Mesodermal cell (in vitro differentiated cells): ENCODE data around the gene LRRC3.

Experiments used
- H3K27ac ChIP-seq: 2 replicates; pipeline ENCODE4 v1.7.0; 2013; ENCODE audit warnings: mild to moderate bottlenecking, low read depth, low read length, moderate library complexity; ENCODE audit not compliant: severe bottlenecking
- H3K36me3 ChIP-seq: 2 replicates; pipeline ENCODE4 v1.7.1; 2013; ENCODE audit warnings: mild to moderate bottlenecking, low read length, moderate library complexity; ENCODE audit not compliant: control insufficient read depth, insufficient read depth
- H3K4me1 ChIP-seq: one replicate; pipeline ENCODE4 v1.7.1; 2013; ENCODE audit warnings: mild to moderate bottlenecking, low read length; ENCODE audit not compliant: insufficient read depth, control insufficient read depth, poor library complexity, severe bottlenecking
- H3K4me3 ChIP-seq: 2 replicates; pipeline ENCODE4 v1.7.0; 2013; ENCODE audit warnings: low read length, control low read depth, mild to moderate bottlenecking; ENCODE audit not compliant: insufficient read depth, poor library complexity, severe bottlenecking; ENCODE audit errors: extremely low read depth
- H3K9me3 ChIP-seq: 2 replicates; pipeline ENCODE4 v1.7.1; 2013; ENCODE audit warnings: mild to moderate bottlenecking, low read length, moderate library complexity; ENCODE audit not compliant: control insufficient read depth
- WGBS, 2 experiments: methylation state at CpG; one replicate each; pipeline ENCODE4 v1.1.5; 2013; ENCODE audit warnings: missing lambda C conversion rate in 2 of 2; ENCODE audit not compliant: insufficient coverage in 2 of 2; 5-methylcytosine and 5-hydroxymethylcytosine counted together

The LRRC3 gene

GRCh38 chr21:44494418-44494817 is 39.1 kb downstream of the LRRC3 start:
- peaks cover 51% of the 10 kb centered on the region for H3K9me3 ChIP-seq
- H3K4me1 ChIP-seq: no peaks in the 10 kb centered on the region
- 81 to 93% methylated on average over 6 to 15 of the region's 17 CpGs for WGBS, 2 experiments
- H3K36me3 ChIP-seq: no peaks in the 10 kb centered on the region
- no peak overlapping the region for H3K27ac ChIP-seq
- no peak overlapping the region for H3K4me3 ChIP-seq

- H3K4me1 ChIP-seq: no peaks in the 10 kb centered on the region
- H3K27ac ChIP-seq: no peak overlapping the region
- no peaks in the 10 kb centered on the region for H3K36me3 ChIP-seq
- peaks cover 51% of the 10 kb centered on the region for H3K9me3 ChIP-seq
- no peak overlapping the region for H3K4me3 ChIP-seq
- WGBS, 2 experiments: 94 to 97% methylated on average over 13 of the region's 13 CpGs
These were observed 39.6 kb downstream of the LRRC3 start for GRCh38 chr21:44494956-44495355.

GRCh38 chr21:44495611-44496563 is 40.6 kb downstream of the LRRC3 start:
- Histone ChIP-seq H3K4me1 (no peaks in the 10 kb centered on the region), H3K36me3 (no peaks in the 10 kb centered on the region), H3K4me3 (no peak overlapping the region), H3K27ac (no peak overlapping the region), H3K9me3 (peaks cover 46% of the 10 kb centered on the region)
- WGBS, 2 experiments: 94% methylated on average over 13 of the region's 16 CpGs

DNA sequence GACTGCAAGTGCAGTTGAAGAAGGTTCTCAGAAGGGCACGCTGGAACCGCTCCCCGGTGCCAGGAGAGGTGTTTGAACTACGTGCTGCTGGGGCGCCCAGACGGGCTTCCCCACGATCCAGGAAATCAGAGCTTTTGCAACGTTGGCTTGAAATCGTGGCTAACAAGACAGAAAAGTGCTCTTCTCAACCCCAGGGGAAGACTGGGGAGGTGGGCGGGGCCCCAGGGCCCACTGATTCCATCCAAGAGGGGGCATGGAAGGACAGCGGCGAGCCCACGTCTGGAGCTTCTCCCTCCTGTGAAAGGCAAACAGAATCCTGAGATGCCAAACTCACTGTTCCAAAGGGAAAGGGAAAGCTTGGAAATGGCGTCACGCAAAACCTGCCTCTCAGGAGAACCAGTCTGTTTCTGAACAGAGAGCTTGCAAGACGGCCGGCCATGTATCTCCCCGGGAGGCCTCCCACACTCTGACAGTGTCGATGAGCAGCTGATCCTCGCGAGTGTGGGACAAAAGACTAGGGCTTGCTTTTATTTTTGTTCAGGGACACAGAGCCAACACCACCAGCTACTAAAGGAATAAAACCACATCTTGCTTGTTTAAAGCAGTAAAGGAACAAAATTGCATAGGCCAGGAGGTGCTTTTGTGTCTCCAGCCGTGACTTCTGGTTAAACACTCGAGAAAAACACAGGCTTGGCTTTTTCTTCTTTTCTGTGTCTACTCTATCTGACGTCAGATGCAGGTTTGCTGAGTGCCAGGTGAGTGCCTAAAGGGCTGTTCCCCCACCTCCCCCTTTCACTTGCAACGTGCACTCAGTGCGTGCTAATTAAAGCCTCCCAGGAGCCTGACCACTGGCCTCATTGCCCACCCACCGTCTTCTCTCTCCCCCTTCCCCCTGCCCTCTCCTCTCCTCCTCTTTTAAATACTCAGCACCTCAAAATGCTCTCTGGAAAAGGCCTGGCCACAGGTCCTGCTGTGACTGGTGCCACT is 41.5 kb downstream of the LRRC3 start:
- H3K27ac ChIP-seq: no peak overlapping the region
- H3K9me3 ChIP-seq: peaks cover 41% of the 10 kb centered on the region
- 62 to 64% methylated on average over 20 to 25 of the region's 27 CpGs for WGBS, 2 experiments
- H3K36me3 ChIP-seq: no peaks in the 10 kb centered on the region
- no peaks in the 10 kb centered on the region for H3K4me1 ChIP-seq
- H3K4me3 ChIP-seq: no peak overlapping the region

GRCh38 chr21:44497703-44498126 is 42.4 kb downstream of the LRRC3 start:
- peaks cover 34% of the 10 kb centered on the region for H3K9me3 ChIP-seq
- WGBS, 2 experiments: 66 to 67% methylated on average over 4 of the region's 6 CpGs
- H3K4me3 ChIP-seq: no peak overlapping the region
- no peak overlapping the region for H3K27ac ChIP-seq
- no peaks in the 10 kb centered on the region for H3K36me3 ChIP-seq
- no peaks in the 10 kb centered on the region for H3K4me1 ChIP-seq

GRCh38 chr21:44498280-44499210 is 43.2 kb downstream of the LRRC3 start:
- H3K36me3 ChIP-seq: no peaks in the 10 kb centered on the region
- 86 to 89% methylated on average over 20 to 24 of the region's 27 CpGs for WGBS, 2 experiments
- H3K4me3 ChIP-seq: no peak overlapping the region
- H3K9me3 ChIP-seq: peaks cover 25% of the 10 kb centered on the region
- no peaks in the 10 kb centered on the region for H3K4me1 ChIP-seq
- no peak overlapping the region for H3K27ac ChIP-seq

GRCh38 chr21:44499211-44499560 is 43.9 kb downstream of the LRRC3 start:
- no peaks in the 10 kb centered on the region for H3K4me1 ChIP-seq
- no peak overlapping the region for H3K4me3 ChIP-seq
- H3K27ac ChIP-seq: no peak overlapping the region
- H3K36me3 ChIP-seq: no peaks in the 10 kb centered on the region
- 95 to 97% methylated on average over 11 to 15 of the region's 18 CpGs for WGBS, 2 experiments
- peaks cover 19% of the 10 kb centered on the region for H3K9me3 ChIP-seq

DNA sequence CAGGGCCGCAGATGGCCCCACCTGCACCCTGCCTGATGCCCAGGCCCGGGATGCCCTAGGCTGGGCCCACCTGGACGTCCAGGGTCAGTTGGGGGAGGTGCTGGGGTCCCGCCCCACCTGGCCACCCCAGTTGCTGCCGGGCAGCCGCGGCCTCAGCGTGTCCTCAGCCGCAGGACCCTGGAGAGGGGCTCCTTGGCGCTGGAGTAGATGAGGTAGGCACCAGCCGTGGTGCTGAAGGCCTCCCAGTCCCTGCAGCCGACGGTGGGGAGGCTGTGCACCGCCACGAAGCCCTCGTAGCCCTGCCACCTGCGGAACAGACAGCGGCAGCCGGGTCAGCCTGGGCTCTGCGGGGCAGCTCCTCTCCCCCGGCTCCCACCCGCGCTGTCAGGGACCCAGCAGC is 44.3 kb downstream of the LRRC3 start:
- H3K9me3 ChIP-seq: peaks cover 14% of the 10 kb centered on the region
- H3K27ac ChIP-seq: no peak overlapping the region
- no peaks in the 10 kb centered on the region for H3K36me3 ChIP-seq
- H3K4me1 ChIP-seq: no peaks in the 10 kb centered on the region
- H3K4me3 ChIP-seq: no peak overlapping the region
- 90 to 91% methylated on average over 20 to 22 of the region's 23 CpGs for WGBS, 2 experiments

DNA sequence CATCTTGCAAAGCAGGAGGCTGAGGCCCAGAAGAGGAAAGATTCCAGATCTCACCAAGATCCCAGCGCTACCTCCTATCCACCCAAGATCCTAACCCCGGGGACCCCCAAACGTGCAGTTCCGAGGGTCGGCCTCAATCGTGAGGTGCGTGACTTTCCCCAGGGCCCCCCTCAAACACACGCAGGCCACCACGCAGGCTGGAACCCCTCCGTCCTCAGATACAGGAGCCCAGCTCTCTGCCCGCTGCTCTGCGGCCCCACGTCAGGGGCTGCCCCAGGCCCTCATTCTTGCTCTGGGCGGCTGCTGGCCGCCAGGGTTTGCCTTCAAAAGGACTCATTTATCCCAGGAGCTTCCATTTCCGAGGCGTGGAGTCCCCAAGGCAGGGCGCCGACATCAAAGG is 44.8 kb downstream of the LRRC3 start:
- Histone ChIP-seq H3K27ac (no peak overlapping the region), H3K36me3 (no peaks in the 10 kb centered on the region), H3K4me1 (no peaks in the 10 kb centered on the region), H3K4me3 (no peak overlapping the region), H3K9me3 (peaks cover 12% of the 10 kb centered on the region)
- 93 to 94% methylated on average over 12 to 15 of the region's 19 CpGs for WGBS, 2 experiments
